HCT116 (cell line): ENCODE measurements around the gene TFEB. TPM values are rescaled to one million over a fixed set of nuclear protein-coding genes. Genes with fewer than 3 reads are reported as not detected.

Experiments
- ATAC-seq: fragments of 200-7000 bp; cut with Tn5 transposase; 2 replicates; pipeline ENCODE4 v1.9.1; 2020; ENCODE audit warnings: mild to moderate bottlenecking, moderate library complexity
- BruUV-seq: library from RNA; stranded (reverse); fragments of 400-500 nt; replicated peaks from 2 replicates; lab custom pipeline; 2021; lab: Mats Ljungman, UMichigan
- CTCF ChIA-PET: fragments of 300-600 bp; sonication (Branson Sonifier 250); formaldehyde crosslinking; loops from one replicate; lab custom pipeline; 2021; ENCODE audit warnings: antibody characterized with exemption; lab: Charles Lee
- POLR2A ChIA-PET: fragments of 300-600, 350-600 bp; sonication (Branson Sonifier 250); formaldehyde crosslinking; loops from one replicate; lab custom pipeline; 2021; ENCODE audit warnings: antibody characterized with exemption; lab: Charles Lee
- RAD21 ChIA-PET, 2 experiments: fragments of 300-600 bp; sonication (Branson Sonifier 250); formaldehyde crosslinking; loops; one replicate each; lab custom pipeline; 2023; ENCODE audit warnings: low total read pairs in 2 of 2; ENCODE audit not compliant: uncharacterized antibody in 2 of 2, unreplicated experiment in 2 of 2, low non-redundant PET in 1 of 2; lab: Charles Lee
- DNase-seq: peaks from one replicate; pipeline ENCODE4 v3.0.0-alpha.2; 2010; ENCODE audit warnings: low read depth, low spot score
- H2AFZ ChIP-seq: fragments of 200-600 bp; shearing (Covaris generic), sonication (generic); 2 replicates; pipeline ENCODE4 v1.6.1; 2017; ENCODE audit warnings: low read depth, mixed run types, mixed read lengths, antibody characterized with exemption, low read length; ENCODE audit not compliant: poor library complexity, severe bottlenecking
- H3K27ac ChIP-seq: 2 replicates; pipeline ENCODE4 v1.5.1; 2012; ENCODE audit warnings: low read depth, low read length
- H3K27me3 ChIP-seq: fragments of 200-600 bp; sonication (generic); 2 replicates; pipeline ENCODE4 v1.6.1; 2016; ENCODE audit warnings: mixed run types, low read length, mixed read lengths; ENCODE audit not compliant: insufficient read depth
- H3K36me3 ChIP-seq, 2 experiments: fragments of 200-500 bp in 1 of 2; fragments of 200-600 bp in 1 of 2; sonication (Bioruptor generic) in 1 of 2; sonication (generic) in 1 of 2; 2 replicates each; pipeline versions ENCODE4 v1.5.1 to v1.6.1; 2014 to 2016; ENCODE audit warnings: low read length in 2 of 2, inconsistent platforms in 1 of 2, mixed read lengths in 1 of 2, mixed run types in 1 of 2; ENCODE audit not compliant: insufficient read depth in 2 of 2, control insufficient read depth in 1 of 2
- H3K4me1 ChIP-seq, 2 experiments: fragments of 200-600 bp in 1 of 2; sonication (generic) in 1 of 2; 2 replicates each; pipeline versions ENCODE4 v1.5.1 to v1.6.1; 2012 to 2017; ENCODE audit warnings: low read length in 2 of 2, inconsistent platforms in 1 of 2, mild to moderate bottlenecking in 1 of 2, mixed read lengths in 1 of 2, mixed run types in 1 of 2, moderate library complexity in 1 of 2; ENCODE audit not compliant: insufficient read depth in 2 of 2, control insufficient read depth in 1 of 2
- H3K4me2 ChIP-seq: fragments of 200-600 bp; sonication (generic); 2 replicates; pipeline ENCODE4 v1.6.1; 2017; ENCODE audit warnings: mixed run types, low read length, mixed read lengths
- H3K4me3 ChIP-seq, 2 experiments: fragments of 200-600 bp in 1 of 2; sonication (generic) in 1 of 2; replicated peaks in 1 of 2; 2 replicates each; pipeline ENCODE4 v1.5.1; 2011 to 2016; ENCODE audit warnings: low read length in 2 of 2, control low read depth in 1 of 2, low read depth in 1 of 2, mild to moderate bottlenecking in 1 of 2, mixed read lengths in 1 of 2, mixed run types in 1 of 2
- H3K79me2 ChIP-seq: fragments of 200-600 bp; sonication (generic); 2 replicates; pipeline ENCODE4 v1.6.1; 2017; ENCODE audit warnings: mild to moderate bottlenecking, mixed run types, low read length, moderate library complexity, mixed read lengths; ENCODE audit not compliant: insufficient read depth
- H3K9ac ChIP-seq: fragments of 200-600 bp; sonication (generic); 2 replicates; pipeline ENCODE4 v1.6.1; 2016; ENCODE audit warnings: low read length, mixed read lengths
- H3K9me2 ChIP-seq: fragments of 200-600 bp; sonication (generic), shearing (Covaris generic); 2 replicates; pipeline ENCODE4 v1.6.1; 2017; ENCODE audit warnings: mixed run types, mild to moderate bottlenecking, moderate library complexity; ENCODE audit not compliant: insufficient read depth
- H3K9me3 ChIP-seq, 2 experiments: fragments of 200-500 bp in 1 of 2; fragments of 200-600 bp in 1 of 2; sonication (Bioruptor generic) in 1 of 2; sonication (generic) in 1 of 2; 2 replicates each; pipeline ENCODE4 v1.6.1; 2014 to 2017; ENCODE audit warnings: low read length in 2 of 2, mixed read lengths in 2 of 2, inconsistent platforms in 1 of 2, low read depth in 1 of 2, mild to moderate bottlenecking in 1 of 2, mixed run types in 1 of 2, moderate library complexity in 1 of 2; ENCODE audit not compliant: control insufficient read depth in 1 of 2, insufficient read depth in 1 of 2
- H4K20me1 ChIP-seq: fragments of 200-600 bp; sonication (generic), shearing (Covaris generic); 2 replicates; pipeline ENCODE4 v1.6.1; 2017; ENCODE audit warnings: mixed run types, mild to moderate bottlenecking, moderate library complexity; ENCODE audit not compliant: insufficient read depth
- CEBPB ChIP-seq: IDR thresholded peaks from 2 replicates; pipeline ENCODE4 v1.6.1; 2012; ENCODE audit warnings: low read depth
- CTCF ChIP-seq, 3 experiments: fragments of 200-600 bp in 1 of 3; sonication (generic) in 1 of 3; IDR thresholded peaks in 2 of 3; conservative IDR thresholded peaks in 1 of 3; 2 replicates each; pipeline ENCODE4 v1.5.1; 2012 to 2017; ENCODE audit warnings: low read depth in 2 of 3, low read length in 2 of 3, antibody characterized with exemption in 1 of 3, borderline replicate concordance in 1 of 3, control low read depth in 1 of 3, mild to moderate bottlenecking in 1 of 3, mixed read lengths in 1 of 3, mixed run types in 1 of 3, moderate library complexity in 1 of 3; ENCODE audit not compliant: insufficient read depth in 1 of 3
- ELF1 ChIP-seq: IDR thresholded peaks from 2 replicates; pipeline ENCODE4 v1.6.1; 2012; ENCODE audit warnings: low read depth, borderline replicate concordance
- POLR2A ChIP-seq: IDR thresholded peaks from 2 replicates; pipeline ENCODE4 v1.7.0; 2011; ENCODE audit warnings: borderline replicate concordance; ENCODE audit not compliant: insufficient read depth, insufficient read length; ENCODE audit errors: extremely low read depth
- RAD21 ChIP-seq: IDR thresholded peaks from 2 replicates; pipeline ENCODE4 v1.6.1; 2012; ENCODE audit warnings: low read depth, mild to moderate bottlenecking
- SP1 ChIP-seq: IDR thresholded peaks from 2 replicates; pipeline ENCODE4 v1.6.1; 2012; ENCODE audit warnings: low read depth
- TCF7L2 ChIP-seq: IDR thresholded peaks from 2 replicates; pipeline ENCODE4 v1.7.0; 2011; ENCODE audit warnings: borderline replicate concordance, inconsistent platforms; ENCODE audit not compliant: insufficient read depth, insufficient read length; ENCODE audit errors: extremely low read depth
- intact Hi-C: fragments of 100-400 bp; cut with micrococcal nuclease; formaldehyde crosslinking; loops from 2 replicates; pipeline ENCODE4 v1.10.0; 2022
- total RNA-seq: library from RNA; stranded (reverse); gene quantifications from one replicate; pipeline ENCODE4 v1.2.1, GENCODE V29; 2021; ENCODE audit not compliant: unreplicated experiment
- TF ChIP-seq, protein P1 (sequence below): IDR thresholded peaks from 2 replicates; pipeline ENCODE4 v1.6.1; 2011; ENCODE audit warnings: mild to moderate bottlenecking, low read length, moderate library complexity; ENCODE audit not compliant: insufficient replicate concordance; ENCODE audit errors: extremely low read depth

Gene TFEB
- total RNA-seq, 1 experiment from 2014 or later = 4.8 TPM

- no peaks in the 10 kb centered on the region for H4K20me1 ChIP-seq
Observed at GRCh38 chr6:41644297-41644879, 91.0 kb downstream of the TFEB start.

GRCh38 chr6:41643899-41644269 is 91.5 kb downstream of the TFEB start:
- CTCF ChIA-PET = no interaction called here
- no peak for ATAC-seq
- Histone ChIP-seq H2AFZ (no peak overlapping the region), H3K9me3 (no peaks in the 10 kb centered on the region), H3K4me1 (peaks cover 11 to 16% of the 10 kb centered on the region in 2 experiments), H3K4me3 (no peak overlapping the region), H3K9ac (no peak overlapping the region), H3K79me2 (no peaks in the 10 kb centered on the region), H3K27me3 (no peaks in the 10 kb centered on the region), H3K9me2 (no peaks in the 10 kb centered on the region), H3K36me3 (peaks cover 3 to 8% of the 10 kb centered on the region in 2 experiments; a peak in 1 of 4 replicates), H4K20me1 (no peaks in the 10 kb centered on the region), H3K4me2 (no peak overlapping the region), H3K27ac (no peak overlapping the region)
- RAD21 ChIA-PET = no interaction called here
- no peak for DNase-seq
- intact Hi-C loops = no loop called here
- POLR2A ChIA-PET = no interaction called here
- no TSS peak for BruUV-seq
- TF ChIP-seq SP1 (no peak), RAD21 (no peak), POLR2A (no peak), TCF7L2 (no peak), CEBPB (no peak), CTCF (IDR thresholded peaks at IDR 0.05 in 2 of 3, conservative IDR thresholded peaks at IDR 0.05 in 1 of 3; ENCODE audit: borderline replicate concordance in 1 of 3, insufficient read depth in 1 of 3, low read depth in 2 of 3, low read length in 2 of 3) (no peak), ELF1 (no peak)
- TF ChIP-seq, protein P1, sequence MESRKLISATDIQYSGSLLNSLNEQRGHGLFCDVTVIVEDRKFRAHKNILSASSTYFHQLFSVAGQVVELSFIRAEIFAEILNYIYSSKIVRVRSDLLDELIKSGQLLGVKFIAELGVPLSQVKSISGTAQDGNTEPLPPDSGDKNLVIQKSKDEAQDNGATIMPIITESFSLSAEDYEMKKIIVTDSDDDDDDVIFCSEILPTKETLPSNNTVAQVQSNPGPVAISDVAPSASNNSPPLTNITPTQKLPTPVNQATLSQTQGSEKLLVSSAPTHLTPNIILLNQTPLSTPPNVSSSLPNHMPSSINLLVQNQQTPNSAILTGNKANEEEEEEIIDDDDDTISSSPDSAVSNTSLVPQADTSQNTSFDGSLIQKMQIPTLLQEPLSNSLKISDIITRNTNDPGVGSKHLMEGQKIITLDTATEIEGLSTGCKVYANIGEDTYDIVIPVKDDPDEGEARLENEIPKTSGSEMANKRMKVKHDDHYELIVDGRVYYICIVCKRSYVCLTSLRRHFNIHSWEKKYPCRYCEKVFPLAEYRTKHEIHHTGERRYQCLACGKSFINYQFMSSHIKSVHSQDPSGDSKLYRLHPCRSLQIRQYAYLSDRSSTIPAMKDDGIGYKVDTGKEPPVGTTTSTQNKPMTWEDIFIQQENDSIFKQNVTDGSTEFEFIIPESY = no peak

More at GRCh38 chr6:41644297-41644879, 91.0 kb downstream of the TFEB start:
- no TSS peak for BruUV-seq
- intact Hi-C loops = no loop called here
- H3K36me3 ChIP-seq = peaks cover 3 to 11% of the 10 kb centered on the region in 2 experiments; a peak in 2 of 4 replicates
- H2AFZ ChIP-seq = no peak overlapping the region
- peak; percentile 74 for TF ChIP-seq TCF7L2
- no peak for TF ChIP-seq CTCF (IDR thresholded peaks at IDR 0.05 in 2 of 3, conservative IDR thresholded peaks at IDR 0.05 in 1 of 3; ENCODE audit: borderline replicate concordance in 1 of 3, insufficient read depth in 1 of 3, low read depth in 2 of 3, low read length in 2 of 3)
- no peaks in the 10 kb centered on the region for H3K9me3 ChIP-seq
- ATAC-seq (peak; percentile 37), DNase-seq (no peak)
- H3K9me2 ChIP-seq = no peaks in the 10 kb centered on the region
- H3K4me3 ChIP-seq = no peak overlapping the region
- no peaks in the 10 kb centered on the region for H3K27me3 ChIP-seq
- H3K4me2 ChIP-seq = no peak overlapping the region
- ChIA-PET POLR2A (no interaction called here), RAD21 (no interaction called here), CTCF (no interaction called here)
- no peaks in the 10 kb centered on the region for H3K79me2 ChIP-seq
- no peak overlapping the region for H3K9ac ChIP-seq
- H3K27ac ChIP-seq = no peak overlapping the region
- H3K4me1 ChIP-seq = peaks cover 11 to 16% of the 10 kb centered on the region in 2 experiments
